ENCODE measurements around the gene DNER. TPM values are rescaled to one million over a fixed set of nuclear protein-coding genes. Genes with fewer than 3 reads are reported as not detected.

DNER gene
- total RNA-seq, 1 donor from 2014 or later = 1.2 TPM

- no peak for TF ChIP-seq CTCF (IDR thresholded peaks at IDR 0.05)
- Histone ChIP-seq H3K4me3 (no peak overlapping the region), H3K27me3 (ENCODE audit: low read depth) (peaks cover 11% of the 10 kb centered on the region), H3K9me3 (no peaks in the 10 kb centered on the region), H3K36me3 (no peaks in the 10 kb centered on the region), H3K27ac (no peak overlapping the region), H3K4me1 (no peaks in the 10 kb centered on the region)
- ATAC-seq (no peak), DNase-seq (no peak)
- intact Hi-C loops (cut with DNase I) = no loop called here
Observed at GRCh38 chr2:229672021-229672420, 42.3 kb downstream of the DNER start.

- Histone ChIP-seq H3K36me3 (no peaks in the 10 kb centered on the region), H3K4me1 (no peaks in the 10 kb centered on the region), H3K9me3 (no peaks in the 10 kb centered on the region), H3K27me3 (ENCODE audit: low read depth) (peaks cover 6% of the 10 kb centered on the region), H3K4me3 (no peak overlapping the region), H3K27ac (no peak overlapping the region)
- DNase-seq (no peak), ATAC-seq (no peak)
- intact Hi-C loops (cut with DNase I) = no loop called here
- no peak for TF ChIP-seq CTCF (IDR thresholded peaks at IDR 0.05)
Observed at GRCh38 chr2:229669841-229670240, 44.5 kb downstream of the DNER start.

GRCh38 chr2:229666811-229667210, 47.5 kb downstream of the DNER start:
- intact Hi-C loops (cut with DNase I) = no loop called here
- no peak overlapping the region for H3K4me3 ChIP-seq
- no peaks in the 10 kb centered on the region for H3K36me3 ChIP-seq
- no peaks in the 10 kb centered on the region for H3K9me3 ChIP-seq
- no peak for ATAC-seq
- H3K4me1 ChIP-seq = no peaks in the 10 kb centered on the region
- H3K27ac ChIP-seq = no peak overlapping the region
- no peaks in the 10 kb centered on the region for H3K27me3 ChIP-seq (ENCODE audit: low read depth)
- no peak for DNase-seq
- TF ChIP-seq CTCF (IDR thresholded peaks at IDR 0.05) = no peak

GRCh38 chr2:229665158-229665557, 49.2 kb downstream of the DNER start:
- Histone ChIP-seq H3K36me3 (no peaks in the 10 kb centered on the region), H3K4me1 (no peaks in the 10 kb centered on the region), H3K27me3 (ENCODE audit: low read depth) (no peaks in the 10 kb centered on the region), H3K27ac (no peak overlapping the region), H3K4me3 (no peak overlapping the region), H3K9me3 (no peaks in the 10 kb centered on the region)
- no peak for TF ChIP-seq CTCF (IDR thresholded peaks at IDR 0.05)
- intact Hi-C loops (cut with DNase I) = no loop called here
- no peak for DNase-seq
- ATAC-seq = no peak

GRCh38 chr2:229661478-229661877, 52.9 kb downstream of the DNER start:
- no peaks in the 10 kb centered on the region for H3K4me1 ChIP-seq
- H3K27ac ChIP-seq = no peak overlapping the region
- H3K27me3 ChIP-seq (ENCODE audit: low read depth) = no peaks in the 10 kb centered on the region
- ATAC-seq (no peak), DNase-seq (no peak)
- no peaks in the 10 kb centered on the region for H3K36me3 ChIP-seq
- intact Hi-C loops (cut with DNase I) = no loop called here
- no peak for TF ChIP-seq CTCF (IDR thresholded peaks at IDR 0.05)
- H3K9me3 ChIP-seq = no peaks in the 10 kb centered on the region
- H3K4me3 ChIP-seq = no peak overlapping the region

- H3K27me3 ChIP-seq (ENCODE audit: low read depth) = no peaks in the 10 kb centered on the region
- no peak for ATAC-seq
- no peak for DNase-seq
- no peaks in the 10 kb centered on the region for H3K9me3 ChIP-seq
- no peak overlapping the region for H3K27ac ChIP-seq
- no peaks in the 10 kb centered on the region for H3K36me3 ChIP-seq
- TF ChIP-seq CTCF (IDR thresholded peaks at IDR 0.05) = no peak
- no peaks in the 10 kb centered on the region for H3K4me1 ChIP-seq
- intact Hi-C loops (cut with DNase I) = no loop called here
- no peak overlapping the region for H3K4me3 ChIP-seq
Observed at GRCh38 chr2:229660951-229661350, 53.4 kb downstream of the DNER start.
